RCC 7860 (cell line): ENCODE results near the gene ZBED5.
A peak's percentile ranks its signal among the peaks of the same experiment; 100 is the strongest.
"Not testable (repeated sequence)": the region's sequence is repeated elsewhere in the genome, so short reads cannot be mapped to it uniquely, and the experiment has no call there.

Experiments
- DNase-seq: peaks from one replicate; pipeline ENCODE4 v3.0.0-alpha.2; 2015; ENCODE audit warnings: low spot score
- FAIRE-seq: peaks from 2 replicates; lab custom pipeline; 2012; peaks lifted over from hg19 to GRCh38; lab: Jason Lieb, UNC

ZBED5 gene

GRCh38 chr11:10844356-10844755 lies 13.5 kb downstream of the ZBED5 start:
- no peak for FAIRE-seq
- no peak for DNase-seq

- DNase-seq (no peak), FAIRE-seq (no peak)
Observed at GRCh38 chr11:10838881-10839280, 19.0 kb downstream of the ZBED5 start.

GRCh38 chr11:10838083-10838482 lies 19.8 kb downstream of the ZBED5 start:
- DNase-seq: no peak
- no peak for FAIRE-seq

- not testable (repeated sequence) for FAIRE-seq
Observed at GRCh38 chr11:10836884-10837283, 21.0 kb downstream of the ZBED5 start.

GRCh38 chr11:10829139-10829538 lies 28.7 kb downstream of the ZBED5 start:
- FAIRE-seq: no peak
- DNase-seq: no peak

More at GRCh38 chr11:10836884-10837283, 21.0 kb downstream of the ZBED5 start:
- not testable (repeated sequence) for DNase-seq

- DNase-seq: no peak
- FAIRE-seq: no peak
Observed at GRCh38 chr11:10828402-10828801, 29.5 kb downstream of the ZBED5 start.

GRCh38 chr11:10824888-10825287 lies 33.0 kb downstream of the ZBED5 start:
- DNase-seq (no peak), FAIRE-seq (no peak)

- no peak for DNase-seq
- no peak for FAIRE-seq
Observed at GRCh38 chr11:10823152-10823579, 34.7 kb downstream of the ZBED5 start.

- DNase-seq, FAIRE-seq: not testable (repeated sequence)
Observed at GRCh38 chr11:10822491-10822890, 35.4 kb downstream of the ZBED5 start.

- DNase-seq: peak; percentile 20
- FAIRE-seq: no peak
Observed at GRCh38 chr11:10818594-10818993, 39.3 kb downstream of the ZBED5 start.

GRCh38 chr11:10813945-10814344 lies 43.9 kb downstream of the ZBED5 start:
- DNase-seq: no peak
- no peak for FAIRE-seq

GRCh38 chr11:10809373-10810160 lies 48.3 kb downstream of the ZBED5 start:
- peak; percentile 58 for DNase-seq
- no peak for FAIRE-seq

GRCh38 chr11:10808553-10809372 lies 49.1 kb downstream of the ZBED5 start, which contains the start of gene EIF4G2:
EIF4G2 (minus strand) TSS chr11:10808926.
- DNase-seq (peak; percentile 95), FAIRE-seq (peak; percentile 82)

GRCh38 chr11:10808235-10808552 lies 49.7 kb downstream of the ZBED5 start:
- FAIRE-seq: no peak
- no peak for DNase-seq

- FAIRE-seq (no peak), DNase-seq (no peak)
Observed at GRCh38 chr11:10807493-10808234, 50.2 kb downstream of the ZBED5 start.

- DNase-seq (no peak), FAIRE-seq (no peak)
Observed at GRCh38 chr11:10806206-10806605, 51.6 kb downstream of the ZBED5 start.

- FAIRE-seq: no peak
- DNase-seq: no peak
Observed at GRCh38 chr11:10805741-10806140, 52.1 kb downstream of the ZBED5 start.

GRCh38 chr11:10803676-10804075 lies 54.2 kb downstream of the ZBED5 start:
- no peak for FAIRE-seq
- no peak for DNase-seq
